Rectal smooth muscle tissue (tissue), 1 donor: ENCODE measurements around the gene LMAN1.

ENCODE experiments used
- H3K27ac ChIP-seq: one replicate; pipeline ENCODE4 v1.7.0; 2013; ENCODE audit warnings: low read depth, low read length, inconsistent platforms
- H3K27me3 ChIP-seq: one replicate; pipeline ENCODE4 v1.7.0; 2013; ENCODE audit warnings: low read length; ENCODE audit not compliant: control insufficient read depth, insufficient read depth
- H3K36me3 ChIP-seq: one replicate; pipeline ENCODE4 v1.7.0; 2013; ENCODE audit warnings: low read length; ENCODE audit not compliant: control insufficient read depth, insufficient read depth
- H3K4me1 ChIP-seq: one replicate; pipeline ENCODE4 v1.7.0; 2013; ENCODE audit warnings: low read length; ENCODE audit not compliant: control insufficient read depth, insufficient read depth
- H3K4me3 ChIP-seq: one replicate; pipeline ENCODE4 v1.7.0; 2013; ENCODE audit warnings: low read length
- H3K9ac ChIP-seq: one replicate; pipeline ENCODE4 v1.7.0; 2013; ENCODE audit warnings: low read length

Gene LMAN1

GRCh38 chr18:59282341-59282740 is 76.7 kb downstream of the LMAN1 start:
- H3K4me1 ChIP-seq, result no peaks in the 10 kb centered on the region
- no peaks in the 10 kb centered on the region for H3K27me3 ChIP-seq
- H3K4me3 ChIP-seq, result no peak overlapping the region
- H3K36me3 ChIP-seq, result no peaks in the 10 kb centered on the region
- H3K27ac ChIP-seq, result no peak overlapping the region
- H3K9ac ChIP-seq, result no peak overlapping the region

GRCh38 chr18:59279722-59280121 is 79.3 kb downstream of the LMAN1 start:
- H3K27me3 ChIP-seq, result peaks cover 4% of the 10 kb centered on the region

GRCh38 chr18:59279193-59279592 is 79.9 kb downstream of the LMAN1 start:
- Histone ChIP-seq H3K36me3 (no peaks in the 10 kb centered on the region), H3K4me1 (no peaks in the 10 kb centered on the region), H3K9ac (no peak overlapping the region), H3K27me3 (peaks cover 9% of the 10 kb centered on the region), H3K4me3 (no peak overlapping the region), H3K27ac (no peak overlapping the region)

More at GRCh38 chr18:59279722-59280121, 79.3 kb downstream of the LMAN1 start:
- H3K36me3 ChIP-seq, result no peaks in the 10 kb centered on the region
- H3K9ac ChIP-seq, result no peak overlapping the region
- no peak overlapping the region for H3K27ac ChIP-seq
- H3K4me3 ChIP-seq, result no peak overlapping the region
- H3K4me1 ChIP-seq, result no peaks in the 10 kb centered on the region

- no peak overlapping the region for H3K9ac ChIP-seq
- no peaks in the 10 kb centered on the region for H3K4me1 ChIP-seq
- no peaks in the 10 kb centered on the region for H3K36me3 ChIP-seq
- peaks cover 13% of the 10 kb centered on the region for H3K27me3 ChIP-seq
- no peak overlapping the region for H3K27ac ChIP-seq
- H3K4me3 ChIP-seq, result no peak overlapping the region
Observed at GRCh38 chr18:59278793-59279192, 80.3 kb downstream of the LMAN1 start.
